ENCODE data around the gene ZNF668. TPM values are rescaled to one million over a fixed set of nuclear protein-coding genes. Genes with fewer than 3 reads are reported as not detected.
A peak's percentile ranks its signal among the peaks of the same experiment; 100 is the strongest.

The ZNF668 gene
- total RNA-seq, 4 donors from 2014 or later: 9.6 to 19.3 (median 10.6) TPM

DNA sequence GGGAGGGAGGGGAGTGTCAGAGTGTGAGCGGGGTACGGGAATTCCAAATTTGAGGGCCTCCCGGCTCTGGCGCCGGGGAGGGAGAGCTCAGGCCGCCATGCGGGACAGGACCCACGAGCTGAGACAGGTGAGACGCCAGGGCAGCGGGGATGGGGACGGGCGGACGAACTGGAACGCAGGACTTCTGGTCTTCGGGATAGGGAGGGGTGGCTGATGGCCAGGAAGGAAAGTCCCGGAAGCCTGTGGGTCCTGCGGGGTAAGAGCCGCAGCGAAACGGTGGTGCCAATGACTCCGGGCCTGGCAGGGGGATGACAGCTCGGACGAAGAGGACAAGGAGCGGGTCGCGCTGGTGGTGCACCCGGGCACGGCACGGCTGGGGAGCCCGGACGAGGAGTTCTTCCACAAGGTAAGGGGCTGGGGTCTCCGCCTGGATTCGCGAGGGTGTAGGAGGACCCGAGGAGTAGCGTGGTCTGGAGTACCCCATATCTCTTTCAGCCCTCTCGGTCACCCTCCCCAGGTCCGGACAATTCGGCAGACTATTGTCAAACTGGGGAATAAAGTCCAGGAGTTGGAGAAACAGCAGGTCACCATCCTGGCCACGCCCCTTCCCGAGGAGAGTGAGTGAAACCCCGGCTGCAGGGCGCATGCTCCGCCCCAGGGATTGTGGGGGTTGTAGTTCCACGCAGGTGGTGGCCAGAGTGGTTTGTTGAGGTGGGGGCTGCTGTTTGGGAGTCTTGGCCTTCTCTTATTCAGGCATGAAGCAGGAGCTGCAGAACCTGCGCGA is 40.1 kb downstream of the ZNF668 start:
- intact Hi-C loops (cut with DNase I): loop anchor here (5.0 kb wide), 1 partner anchor 37 kb away; no protein-coding TSS in a partner anchor
- H3K4me1 ChIP-seq: peaks cover 17 to 36% (median 31%) of the 10 kb centered on the region in 4 donors
- H3K36me3 ChIP-seq: peaks cover 14 to 45% (median 36%) of the 10 kb centered on the region in 4 donors
- DNase-seq (ENCODE audit: extremely low spot score): peak; percentile 97
- peak; percentile 78 to 93 for TF ChIP-seq POLR2AphosphoS5 (IDR thresholded peaks at IDR 0.05)
- TF ChIP-seq EP300 (IDR thresholded peaks at IDR 0.05): no peak
- TF ChIP-seq POLR2A (IDR thresholded peaks at IDR 0.05; ENCODE audit: low read depth): peak; percentile 37
- peak overlapping the region; percentile 76 to 94 (median 89) for H3K4me3 ChIP-seq
- WGBS: under 1% methylated on average over 31 of the region's 47 CpGs
- H3K9me3 ChIP-seq: no peaks in the 10 kb centered on the region
- H3K27ac ChIP-seq (replicated peaks in 1 of 4): peak overlapping the region; percentile 91 to 95 (median 95)
- no peaks in the 10 kb centered on the region for H3K27me3 ChIP-seq

GRCh38 chr16:31032736-31033708 is 41.0 kb downstream of the ZNF668 start, which contains the start of gene STX4:
STX4 (plus strand) TSS chr16:31033558; CDS start chr16:31033806, 248 bp downstream.
- intact Hi-C loops (cut with DNase I): loop anchor here (5.0 kb wide), 1 partner anchor 36 kb away; no protein-coding TSS in a partner anchor
- no peak for TF ChIP-seq EP300 (IDR thresholded peaks at IDR 0.05)
- no peak for TF ChIP-seq POLR2A (IDR thresholded peaks at IDR 0.05; ENCODE audit: low read depth)
- TF ChIP-seq POLR2AphosphoS5 (IDR thresholded peaks at IDR 0.05): peak; percentile 87 to 94
- TF ChIP-seq CTCF (IDR thresholded peaks at IDR 0.05): peak in 1 of 3 experiments; percentile 3
- peak within 1 kb of the TSS; percentile 76 to 94 (median 89) for H3K4me3 ChIP-seq

GRCh38 chr16:31031276-31031675 is 42.8 kb downstream of the ZNF668 start:
- Histone ChIP-seq H3K36me3 (peaks cover 0 to 20% (median 15%) of the 10 kb centered on the region in 4 donors), H3K4me3 (no peak overlapping the region), H3K27me3 (no peaks in the 10 kb centered on the region), H3K9me3 (no peaks in the 10 kb centered on the region), H3K27ac (replicated peaks in 1 of 4) (no peak overlapping the region), H3K4me1 (peaks cover 17 to 33% (median 27%) of the 10 kb centered on the region in 4 donors)
- 84% methylated on average over 4 of the region's 4 CpGs for WGBS
- TF ChIP-seq CTCF (IDR thresholded peaks at IDR 0.05): no peak
- TF ChIP-seq POLR2AphosphoS5 (IDR thresholded peaks at IDR 0.05): no peak
- TF ChIP-seq POLR2A (IDR thresholded peaks at IDR 0.05; ENCODE audit: low read depth): no peak
- no peak for TF ChIP-seq EP300 (IDR thresholded peaks at IDR 0.05)
- intact Hi-C loops (cut with DNase I): loop anchor here (5.0 kb wide), 1 partner anchor 34 kb away; no protein-coding TSS in a partner anchor
- no peak for DNase-seq (ENCODE audit: extremely low spot score)

More at GRCh38 chr16:31032736-31033708, 41.0 kb downstream of the ZNF668 start, which contains the start of gene STX4:
- peaks cover 17 to 36% (median 31%) of the 10 kb centered on the region in 4 donors for H3K4me1 ChIP-seq
- no peaks in the 10 kb centered on the region for H3K27me3 ChIP-seq
- H3K36me3 ChIP-seq: peaks cover 5 to 36% (median 27%) of the 10 kb centered on the region in 4 donors
- peak; percentile 99 for DNase-seq (ENCODE audit: extremely low spot score)
- WGBS: 1% methylated on average over 50 of the region's 75 CpGs
- no peaks in the 10 kb centered on the region for H3K9me3 ChIP-seq
- H3K27ac ChIP-seq (replicated peaks in 1 of 4): peak within 1 kb of the TSS; percentile 91 to 95 (median 95)

DNA sequence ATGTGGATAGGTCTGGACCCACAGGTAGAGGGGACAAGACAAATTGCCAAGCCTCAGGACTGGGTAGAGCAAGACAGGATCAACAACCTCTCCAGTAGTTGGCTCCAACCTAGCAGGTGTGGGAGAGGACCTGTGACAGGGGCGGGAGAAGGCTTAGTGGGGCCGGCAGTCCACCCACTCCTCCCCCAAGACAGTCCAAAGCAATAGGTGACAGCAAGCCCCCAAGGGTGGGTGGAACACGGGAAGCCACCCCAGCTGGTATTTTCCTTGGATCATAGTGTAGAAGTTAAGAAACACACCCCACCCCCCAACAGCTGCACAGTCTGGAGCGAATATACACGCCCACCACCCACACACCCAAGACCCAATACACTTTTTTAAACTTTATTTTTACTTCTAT is 44.8 kb downstream of the ZNF668 start:
- intact Hi-C loops (cut with DNase I): no loop called here
- TF ChIP-seq POLR2AphosphoS5 (IDR thresholded peaks at IDR 0.05) (no peak), CTCF (IDR thresholded peaks at IDR 0.05) (no peak), EP300 (IDR thresholded peaks at IDR 0.05) (no peak), POLR2A (IDR thresholded peaks at IDR 0.05; ENCODE audit: low read depth) (no peak)

More for the DNA sequence above, 44.8 kb downstream of the ZNF668 start:
- no peak for DNase-seq (ENCODE audit: extremely low spot score)
- 77% methylated on average over 5 of the region's 5 CpGs for WGBS
- Histone ChIP-seq H3K4me1 (peaks cover 6 to 14% (median 12%) of the 10 kb centered on the region in 4 donors), H3K27ac (replicated peaks in 1 of 4) (no peak overlapping the region), H3K36me3 (no peaks in the 10 kb centered on the region), H3K27me3 (no peaks in the 10 kb centered on the region), H3K4me3 (no peak overlapping the region), H3K9me3 (no peaks in the 10 kb centered on the region)
